GM12874 (cell line): ENCODE measurements around the gene ITPR3.

Experiments used
- TF ChIP-seq, protein P1 (sequence below): IDR thresholded peaks from 2 replicates; pipeline ENCODE4 v1.5.1; 2011; ENCODE audit warnings: low read depth, mild to moderate bottlenecking, control low read depth, low read length, moderate library complexity; ENCODE audit not compliant: insufficient read depth

Gene ITPR3

DNA sequence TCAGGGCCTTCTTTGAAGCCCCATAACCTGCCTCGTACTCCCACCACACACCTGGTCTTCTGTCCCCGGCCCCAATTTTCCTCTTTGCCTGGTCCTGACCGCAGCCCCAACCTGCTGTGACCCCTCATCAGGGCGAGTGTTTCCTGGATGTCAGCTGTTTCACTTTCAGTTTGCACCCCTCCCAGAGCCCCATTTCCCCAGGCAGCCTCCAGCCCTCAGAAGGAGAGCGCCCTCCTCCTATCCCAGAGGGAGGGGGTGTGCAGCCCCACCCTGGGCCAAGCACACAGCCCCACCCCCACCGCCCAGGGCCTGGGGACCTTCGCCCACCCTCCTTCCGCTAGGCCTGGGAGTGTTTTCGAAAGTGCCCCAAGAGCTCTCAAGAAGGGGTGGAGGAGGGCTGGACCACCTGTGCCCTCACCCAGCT is 42.5 kb upstream of the ITPR3 start:
- TF ChIP-seq, protein P1, sequence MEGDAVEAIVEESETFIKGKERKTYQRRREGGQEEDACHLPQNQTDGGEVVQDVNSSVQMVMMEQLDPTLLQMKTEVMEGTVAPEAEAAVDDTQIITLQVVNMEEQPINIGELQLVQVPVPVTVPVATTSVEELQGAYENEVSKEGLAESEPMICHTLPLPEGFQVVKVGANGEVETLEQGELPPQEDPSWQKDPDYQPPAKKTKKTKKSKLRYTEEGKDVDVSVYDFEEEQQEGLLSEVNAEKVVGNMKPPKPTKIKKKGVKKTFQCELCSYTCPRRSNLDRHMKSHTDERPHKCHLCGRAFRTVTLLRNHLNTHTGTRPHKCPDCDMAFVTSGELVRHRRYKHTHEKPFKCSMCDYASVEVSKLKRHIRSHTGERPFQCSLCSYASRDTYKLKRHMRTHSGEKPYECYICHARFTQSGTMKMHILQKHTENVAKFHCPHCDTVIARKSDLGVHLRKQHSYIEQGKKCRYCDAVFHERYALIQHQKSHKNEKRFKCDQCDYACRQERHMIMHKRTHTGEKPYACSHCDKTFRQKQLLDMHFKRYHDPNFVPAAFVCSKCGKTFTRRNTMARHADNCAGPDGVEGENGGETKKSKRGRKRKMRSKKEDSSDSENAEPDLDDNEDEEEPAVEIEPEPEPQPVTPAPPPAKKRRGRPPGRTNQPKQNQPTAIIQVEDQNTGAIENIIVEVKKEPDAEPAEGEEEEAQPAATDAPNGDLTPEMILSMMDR: no peak

DNA sequence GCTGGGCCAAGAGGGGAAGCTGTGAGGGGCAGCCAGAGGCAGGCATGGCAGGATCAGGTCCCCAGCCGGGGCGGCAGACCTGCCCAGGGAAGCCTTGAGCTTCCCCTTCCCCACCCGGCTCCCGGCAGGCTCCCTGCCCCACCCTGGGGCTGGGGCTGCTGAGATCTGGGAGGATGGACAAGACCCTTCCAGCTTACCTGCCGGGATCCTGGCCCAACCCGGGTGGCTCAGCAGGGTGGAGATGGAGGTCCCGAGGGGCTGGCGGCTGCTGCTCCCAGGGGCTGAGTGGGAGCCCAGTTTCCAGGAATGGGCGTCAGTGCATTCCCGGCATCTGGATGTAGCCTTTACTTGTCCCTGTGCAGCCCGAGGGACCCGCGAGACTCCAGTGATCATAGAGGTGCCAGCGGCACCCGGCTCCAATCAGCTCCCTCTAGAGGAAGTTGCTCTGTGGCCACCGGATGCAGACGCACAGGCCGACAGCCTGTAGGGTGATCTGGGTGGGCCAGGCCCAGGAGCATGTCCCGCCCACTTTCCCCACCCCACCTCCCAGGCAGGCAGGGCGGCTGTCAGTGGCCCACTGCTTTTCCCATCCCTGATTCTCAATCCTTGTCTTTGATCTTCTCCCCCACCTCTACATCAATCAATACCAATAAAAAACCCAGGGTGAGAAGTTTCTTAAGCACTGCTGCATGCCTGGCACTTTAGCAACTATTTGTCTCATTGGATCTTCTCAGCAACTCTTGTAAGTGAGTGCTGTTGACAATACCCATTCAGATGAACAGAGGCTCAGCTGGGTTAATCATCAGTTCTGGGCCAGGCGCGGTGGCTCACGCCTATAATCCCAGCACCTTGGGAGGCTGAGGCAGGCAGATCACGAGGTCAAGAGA is 41.1 kb upstream of the ITPR3 start, which contains the start of gene BAK1:
TSS of gene BAK1 (minus strand) at position 449 of the 887 bp plus-strand sequence. CDS start 2,672 bp downstream, outside the sequence.
- TF ChIP-seq, protein P1: peak; percentile 61

DNA sequence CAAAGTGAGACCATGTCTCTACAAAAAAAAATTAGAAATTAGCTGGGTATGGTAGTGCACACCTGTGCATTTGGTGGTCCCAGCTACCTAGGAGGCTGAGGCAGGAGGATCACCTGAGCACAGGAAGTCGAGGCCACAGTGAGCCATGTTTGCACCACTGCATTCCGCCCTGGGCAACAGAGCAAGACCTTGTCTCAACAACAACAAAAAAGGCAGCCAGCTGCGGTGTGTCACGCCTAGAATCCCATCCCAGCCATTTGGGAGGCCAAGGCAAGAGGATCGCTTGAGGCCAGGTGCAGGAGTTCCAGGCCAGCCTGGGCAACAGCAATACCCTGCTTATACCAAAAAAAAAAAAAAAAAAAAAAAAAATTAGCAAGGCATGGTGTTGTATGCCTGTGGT is 39.9 kb upstream of the ITPR3 start:
- TF ChIP-seq, protein P1: no peak

DNA sequence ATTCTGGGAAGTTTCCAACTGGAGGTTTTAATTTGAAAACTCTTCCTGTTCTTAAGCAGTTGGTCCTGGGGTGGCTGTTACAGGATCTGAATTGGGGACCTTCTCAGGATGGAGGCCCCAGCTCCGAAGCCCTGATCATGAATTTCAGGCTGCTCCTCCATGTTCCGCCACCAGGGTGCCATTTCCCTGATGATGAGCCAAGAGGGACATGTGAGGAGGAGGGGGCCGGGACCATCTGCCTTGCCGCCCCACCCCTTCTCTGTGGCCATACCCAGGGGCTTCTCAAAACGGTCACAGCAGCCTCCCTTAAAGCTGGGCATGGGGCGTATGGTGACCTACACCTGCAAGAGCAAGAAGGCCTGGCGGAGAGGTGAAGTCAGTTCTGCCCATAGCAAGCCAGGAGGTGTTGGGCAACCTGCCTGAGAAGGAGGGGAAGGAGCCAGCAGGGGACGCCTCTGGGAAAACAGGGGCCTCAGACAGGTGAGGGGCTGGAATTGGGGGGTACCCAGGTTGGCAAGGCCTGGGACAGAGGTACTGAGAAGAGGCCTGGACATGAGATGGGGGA is 37.4 kb upstream of the ITPR3 start:
- TF ChIP-seq, protein P1: peak; percentile 27; the same call in 1 of the 2 replicates

DNA sequence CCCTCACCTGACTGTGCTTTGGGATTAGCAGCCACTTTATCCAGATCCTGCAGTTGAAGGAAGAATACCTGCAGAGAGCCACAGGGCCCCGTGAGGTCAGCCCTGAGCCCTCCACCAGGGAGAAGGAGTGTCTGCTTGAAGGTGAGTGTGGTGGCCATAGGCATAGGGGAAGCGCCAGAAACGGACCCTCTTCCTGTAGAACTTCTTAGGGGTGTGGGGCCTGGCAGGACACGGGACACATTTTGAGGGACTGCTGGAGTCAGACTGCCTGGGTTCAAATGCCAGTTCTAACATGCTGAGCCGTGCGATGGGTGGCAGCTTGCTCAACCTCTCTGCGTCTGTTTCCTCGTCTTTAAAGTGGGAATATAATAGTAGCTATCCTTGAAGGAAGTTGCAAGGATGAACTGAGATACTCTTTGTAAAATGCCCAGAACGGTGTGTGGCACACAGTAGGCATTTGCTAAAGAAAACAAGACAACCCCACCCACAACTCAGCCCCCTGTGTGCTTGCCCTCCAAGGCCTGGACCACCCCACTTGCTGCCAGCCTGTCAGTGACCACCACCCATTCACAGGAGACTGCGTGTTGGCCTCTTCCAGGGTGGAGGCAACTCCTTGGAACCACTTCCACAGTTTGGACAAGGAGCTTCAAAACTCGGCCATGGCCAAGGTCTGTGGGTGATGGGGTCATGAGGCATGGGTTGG is 36.3 kb upstream of the ITPR3 start:
- TF ChIP-seq, protein P1: no peak

DNA sequence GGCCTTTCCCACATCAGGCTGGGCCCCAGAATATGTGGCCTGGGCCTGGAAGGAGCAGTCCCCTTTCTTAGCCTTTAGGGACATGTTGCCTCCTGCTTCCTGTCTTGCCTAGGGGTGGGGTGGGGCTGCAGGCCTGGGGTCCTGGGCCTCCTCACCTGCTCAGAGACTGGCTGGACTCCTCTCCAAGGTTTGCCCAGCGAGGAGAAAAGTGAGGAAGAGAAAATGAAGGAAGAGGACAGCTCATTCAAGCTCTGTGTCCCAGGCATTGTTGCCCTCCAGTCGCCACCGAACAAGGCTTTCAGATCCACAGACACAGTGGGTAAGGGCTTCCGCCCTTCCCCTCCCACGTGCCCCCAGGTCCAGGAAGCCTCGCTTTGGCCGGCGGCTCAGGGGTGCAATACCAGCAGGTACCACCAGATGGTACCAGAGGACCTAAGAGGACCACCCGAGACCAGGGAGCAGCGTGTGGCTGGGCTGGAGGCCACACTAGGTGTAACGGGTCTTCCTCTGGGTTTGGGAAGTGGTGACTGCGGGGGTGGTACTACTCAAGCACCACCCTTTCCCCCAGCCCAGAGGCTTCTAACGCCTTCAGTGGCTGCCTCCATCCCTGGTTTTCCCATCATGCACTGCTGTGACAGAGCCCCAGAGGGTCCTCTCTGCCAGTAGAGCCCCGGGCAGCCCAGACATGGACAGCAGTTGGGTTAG is 35.6 kb upstream of the ITPR3 start:
- TF ChIP-seq, protein P1: peak; percentile 97
